ENCODE measurements around the gene BCOR.

BCOR gene

GRCh38 chrX:40104985-40105834 lies 7.5 kb upstream of the BCOR start:
- ATAC-seq (ENCODE audit: insufficient read depth, low read depth) (peak; percentile 44), DNase-seq (peak; percentile 67)
- H3K4me3 ChIP-seq (ENCODE audit: low read depth in 1 of 2, low read length in 2 of 2), result peak overlapping the region; percentile 40 to 73; a peak in 3 of 4 replicates
- H4K20me1 ChIP-seq (ENCODE audit: insufficient read depth, low read length), result peaks cover 4% of the 10 kb centered on the region
- H3K9me3 ChIP-seq (ENCODE audit: insufficient read depth, low read length, severe bottlenecking), result no peaks in the 10 kb centered on the region
- H3K4me1 ChIP-seq (ENCODE audit: insufficient read depth, low read length), result peaks cover 39% of the 10 kb centered on the region
- TF ChIP-seq EZH2 (IDR thresholded peaks at IDR 0.05; ENCODE audit: borderline replicate concordance, low read depth, low read length, severe bottlenecking) (no peak), CTCF (IDR thresholded peaks at IDR 0.05; ENCODE audit: borderline replicate concordance, extremely low read depth, low read length, poor library complexity, severe bottlenecking) (no peak)
- H3K27me3 ChIP-seq (ENCODE audit: insufficient read depth, low read length, poor library complexity), result no peaks in the 10 kb centered on the region
- peak overlapping the region; percentile 72 for H3K4me2 ChIP-seq (ENCODE audit: insufficient read depth, low read length)
- H3K79me2 ChIP-seq (ENCODE audit: insufficient read depth, low read length), result peaks cover 61% of the 10 kb centered on the region
- H3K36me3 ChIP-seq (ENCODE audit: insufficient read depth, low read length), result no peaks in the 10 kb centered on the region; the same call in 1 of the 2 replicates
- peak overlapping the region; percentile 33; the same call in 1 of the 2 replicates for H2AFZ ChIP-seq (ENCODE audit: low read depth, low read length)
- peak overlapping the region; percentile 96 for H3K27ac ChIP-seq (ENCODE audit: low read length)
- peak overlapping the region; percentile 76 for H3K9ac ChIP-seq (ENCODE audit: low read depth, low read length)

- DNase-seq, result no peak
- no peaks in the 10 kb centered on the region; the same call in 1 of the 2 replicates for H3K36me3 ChIP-seq (ENCODE audit: insufficient read depth, low read length)
- H3K27ac ChIP-seq (ENCODE audit: low read length), result no peak overlapping the region
- H2AFZ ChIP-seq (ENCODE audit: low read depth, low read length), result no peak overlapping the region
- H3K4me3 ChIP-seq (ENCODE audit: low read depth in 1 of 2, low read length in 2 of 2), result peak overlapping the region in 1 of 2 experiments; percentile 73; a peak in 3 of 4 replicates
- TF ChIP-seq EZH2 (IDR thresholded peaks at IDR 0.05; ENCODE audit: borderline replicate concordance, low read depth, low read length, severe bottlenecking), result no peak
- no peak for TF ChIP-seq CTCF (IDR thresholded peaks at IDR 0.05; ENCODE audit: borderline replicate concordance, extremely low read depth, low read length, poor library complexity, severe bottlenecking)
- H3K79me2 ChIP-seq (ENCODE audit: insufficient read depth, low read length), result peaks cover 61% of the 10 kb centered on the region
- no peaks in the 10 kb centered on the region for H3K27me3 ChIP-seq (ENCODE audit: insufficient read depth, low read length, poor library complexity)
- H3K9ac ChIP-seq (ENCODE audit: low read depth, low read length), result peak overlapping the region; percentile 76
- peaks cover 38% of the 10 kb centered on the region for H3K4me1 ChIP-seq (ENCODE audit: insufficient read depth, low read length)
- H4K20me1 ChIP-seq (ENCODE audit: insufficient read depth, low read length), result peaks cover 4% of the 10 kb centered on the region
- no peaks in the 10 kb centered on the region for H3K9me3 ChIP-seq (ENCODE audit: insufficient read depth, low read length, severe bottlenecking)
- ATAC-seq (ENCODE audit: insufficient read depth, low read depth), result no peak
- peak overlapping the region; percentile 72 for H3K4me2 ChIP-seq (ENCODE audit: insufficient read depth, low read length)
Measured at GRCh38 chrX:40104630-40104984, 6.8 kb upstream of the BCOR start.

GRCh38 chrX:40103565-40104323 lies 6.0 kb upstream of the BCOR start:
- ATAC-seq (ENCODE audit: insufficient read depth, low read depth) (no peak), DNase-seq (no peak)
- no peaks in the 10 kb centered on the region for H3K9me3 ChIP-seq (ENCODE audit: insufficient read depth, low read length, severe bottlenecking)
- no peaks in the 10 kb centered on the region; the same call in 1 of the 2 replicates for H3K36me3 ChIP-seq (ENCODE audit: insufficient read depth, low read length)
- H2AFZ ChIP-seq (ENCODE audit: low read depth, low read length), result no peak overlapping the region
- H3K4me3 ChIP-seq (ENCODE audit: low read depth in 1 of 2, low read length in 2 of 2), result no peak overlapping the region
- H3K9ac ChIP-seq (ENCODE audit: low read depth, low read length), result 0 out of 2 replicates have a peak overlapping the region, but pooled peaks have one; percentile 76
- no peaks in the 10 kb centered on the region for H3K27me3 ChIP-seq (ENCODE audit: insufficient read depth, low read length, poor library complexity)
- peak overlapping the region; percentile 72; the same call in 1 of the 2 replicates for H3K4me2 ChIP-seq (ENCODE audit: insufficient read depth, low read length)
- peaks cover 61% of the 10 kb centered on the region for H3K79me2 ChIP-seq (ENCODE audit: insufficient read depth, low read length)
- TF ChIP-seq EZH2 (IDR thresholded peaks at IDR 0.05; ENCODE audit: borderline replicate concordance, low read depth, low read length, severe bottlenecking) (no peak), CTCF (IDR thresholded peaks at IDR 0.05; ENCODE audit: borderline replicate concordance, extremely low read depth, low read length, poor library complexity, severe bottlenecking) (no peak)
- no peak overlapping the region for H3K27ac ChIP-seq (ENCODE audit: low read length)
- H4K20me1 ChIP-seq (ENCODE audit: insufficient read depth, low read length), result peaks cover 4% of the 10 kb centered on the region
- H3K4me1 ChIP-seq (ENCODE audit: insufficient read depth, low read length), result peaks cover 43% of the 10 kb centered on the region

Measured in DND-41 (cell line).